GM19467 (cell line): ENCODE measurements around the gene GNE.
"Not testable (repeated sequence)": the region's sequence is repeated elsewhere in the genome, so short reads cannot be mapped to it uniquely, and the experiment has no call there.

ENCODE experiments used
- ATAC-seq: cut with Tn5 transposase; IDR thresholded peaks from one replicate; pipeline ENCODE4 v1.9.1; 2021; ENCODE audit warnings: mild to moderate bottlenecking, moderate library complexity; ENCODE audit not compliant: unreplicated experiment

The GNE gene

DNA sequence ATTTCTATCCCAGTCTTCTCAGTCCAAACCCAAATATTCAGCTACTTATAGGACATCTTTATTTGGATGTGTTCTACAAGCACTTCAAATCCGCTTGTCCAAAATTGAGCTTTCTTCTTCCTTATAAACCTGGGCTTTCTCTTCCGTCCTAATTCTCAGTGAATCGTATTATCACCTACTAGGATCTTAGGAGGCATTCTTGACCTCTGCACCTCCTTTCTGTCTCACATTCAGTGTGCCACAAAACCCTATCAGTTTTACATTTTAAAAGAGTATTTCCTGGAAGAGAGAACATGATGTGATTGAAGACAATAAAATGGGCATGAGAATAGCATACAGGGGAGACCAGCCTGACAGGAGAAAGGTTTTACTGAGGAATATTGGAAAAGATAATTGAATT is 16.8 kb upstream of the GNE start:
- no peak for ATAC-seq

DNA sequence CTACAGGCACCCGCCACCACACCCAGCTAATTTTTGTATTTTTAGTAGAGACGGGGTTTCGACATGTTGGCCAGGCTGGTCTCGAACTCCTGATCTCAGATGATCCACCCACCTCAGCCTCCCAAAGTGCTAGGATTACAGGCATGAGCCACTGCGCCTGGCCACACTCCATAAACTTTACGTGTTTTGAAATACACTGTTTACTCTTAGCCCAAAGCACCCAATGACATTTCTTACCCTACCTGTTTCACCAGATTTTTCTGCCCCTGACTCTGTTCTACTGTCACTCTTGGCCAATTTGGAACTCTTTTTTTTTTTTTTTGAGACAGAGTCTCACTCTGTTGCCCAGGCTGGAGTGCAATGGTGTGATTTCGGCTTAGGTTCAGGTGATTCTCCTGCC is 15.1 kb upstream of the GNE start:
- not testable (repeated sequence) for ATAC-seq

- ATAC-seq = no peak
These were observed 9.8 kb upstream of the GNE start for GRCh38 chr9:36268007-36268427.

GRCh38 chr9:36264896-36265295 is 6.6 kb upstream of the GNE start:
- ATAC-seq = no peak

GRCh38 chr9:36263683-36264082 is 5.4 kb upstream of the GNE start:
- ATAC-seq = no peak

GRCh38 chr9:36258996-36259533 is 817 bp upstream of the GNE start:
- ATAC-seq = no peak

DNA sequence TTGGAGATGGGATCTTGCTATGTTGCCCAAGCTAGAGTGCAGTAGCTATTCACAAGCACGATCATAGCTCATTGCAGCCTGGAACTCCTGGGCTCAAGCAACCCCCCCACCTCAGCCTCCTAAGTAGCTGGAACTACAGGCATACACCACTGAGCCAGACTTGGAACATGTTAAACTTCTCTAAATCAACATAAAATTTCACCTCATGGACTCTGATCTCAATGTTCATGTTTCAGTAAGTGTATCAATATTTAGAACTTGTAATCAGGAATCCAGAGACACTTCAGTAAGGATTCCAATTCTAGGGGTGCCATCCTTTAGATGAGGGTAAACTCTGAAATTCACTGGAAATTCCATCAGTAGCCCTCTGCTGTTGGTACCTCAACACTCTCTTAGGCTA is 6.8 kb downstream of the GNE start:
- ATAC-seq = no peak

DNA sequence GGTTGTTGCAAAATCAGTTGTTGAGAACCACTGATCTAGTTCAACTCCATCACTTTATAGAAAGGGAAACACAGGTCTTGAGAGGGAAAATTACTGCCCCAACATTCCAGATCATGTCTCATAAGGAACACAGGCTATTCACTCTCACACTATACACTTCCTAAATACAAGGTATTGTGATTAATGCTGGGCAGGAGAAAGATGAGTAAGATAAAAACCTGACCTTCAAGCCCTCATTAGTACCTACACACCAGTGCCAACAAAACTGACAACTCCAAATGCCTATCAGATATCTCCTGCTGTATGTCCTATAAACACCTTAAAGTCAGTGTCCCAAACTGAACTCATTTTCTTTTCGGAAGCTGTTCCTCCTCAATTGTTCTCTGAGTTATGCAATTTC is 8.2 kb downstream of the GNE start:
- no peak for ATAC-seq

- ATAC-seq = no peak
These were observed 9.1 kb downstream of the GNE start for GRCh38 chr9:36249189-36249588.

GRCh38 chr9:36248061-36248460 is 10.2 kb downstream of the GNE start:
- ATAC-seq = not testable (repeated sequence)

DNA sequence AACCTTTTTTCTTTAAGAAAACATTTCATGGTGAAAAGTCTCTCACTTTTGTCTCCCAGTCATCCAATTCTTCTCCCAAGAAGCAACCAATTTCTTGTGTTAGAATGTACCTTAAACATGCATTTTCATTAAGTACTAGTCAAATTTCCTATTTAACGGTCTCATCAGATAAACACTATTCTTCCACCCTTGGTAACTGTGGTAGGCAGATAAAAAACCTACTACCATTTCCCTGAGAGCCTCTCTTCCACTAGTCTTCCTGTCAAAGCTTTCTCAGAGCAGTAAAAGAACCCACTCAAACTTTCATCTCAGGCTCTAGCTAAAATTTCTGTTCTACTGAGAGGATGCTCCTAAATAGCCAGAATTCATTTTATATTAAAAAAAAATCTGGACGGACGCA is 10.9 kb downstream of the GNE start:
- ATAC-seq = no peak

- ATAC-seq = no peak
These were observed 12.3 kb downstream of the GNE start for GRCh38 chr9:36245906-36246305.

DNA sequence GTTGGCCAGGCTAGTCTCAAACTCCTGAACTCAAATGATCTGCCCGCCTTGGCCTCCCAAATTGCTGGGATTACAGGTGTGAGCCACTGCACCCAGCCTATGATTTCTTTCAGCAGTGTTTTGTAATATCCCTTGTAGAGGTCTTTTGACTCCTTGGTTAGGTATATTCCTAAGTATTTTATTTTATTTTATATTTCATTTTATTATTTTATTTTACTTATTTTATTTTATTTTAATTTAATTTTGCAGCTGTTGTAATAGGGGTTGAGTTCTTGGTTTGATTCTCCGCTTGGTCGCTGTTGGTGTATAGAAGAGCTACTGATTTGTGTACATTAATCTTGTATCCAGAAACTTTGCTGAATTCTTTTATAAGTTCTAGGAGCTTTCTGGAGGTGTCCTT is 18.6 kb downstream of the GNE start:
- ATAC-seq = not testable (repeated sequence)

GRCh38 chr9:36239205-36239604 is 19.0 kb downstream of the GNE start:
- not testable (repeated sequence) for ATAC-seq

DNA sequence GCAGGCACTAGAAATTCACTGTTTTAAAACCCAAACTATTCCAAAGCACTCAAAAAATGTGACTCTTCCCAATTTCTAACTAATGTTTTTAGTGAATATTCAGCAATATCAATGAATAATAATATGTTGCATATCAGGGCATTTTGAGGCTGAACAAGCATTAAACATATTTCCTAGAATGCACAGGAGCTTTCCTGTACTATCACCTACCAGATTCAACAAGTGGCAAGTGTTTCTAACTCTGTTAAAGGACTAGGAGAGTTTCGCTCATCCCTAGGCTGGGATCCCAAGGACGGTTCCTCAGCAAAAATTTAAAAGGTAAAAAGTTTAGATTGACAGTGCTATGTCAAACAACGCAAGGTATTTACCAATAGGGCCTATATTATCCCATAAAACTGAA is 21.0 kb downstream of the GNE start:
- ATAC-seq = no peak

GRCh38 chr9:36222449-36222848 is 35.8 kb downstream of the GNE start:
- no peak for ATAC-seq

DNA sequence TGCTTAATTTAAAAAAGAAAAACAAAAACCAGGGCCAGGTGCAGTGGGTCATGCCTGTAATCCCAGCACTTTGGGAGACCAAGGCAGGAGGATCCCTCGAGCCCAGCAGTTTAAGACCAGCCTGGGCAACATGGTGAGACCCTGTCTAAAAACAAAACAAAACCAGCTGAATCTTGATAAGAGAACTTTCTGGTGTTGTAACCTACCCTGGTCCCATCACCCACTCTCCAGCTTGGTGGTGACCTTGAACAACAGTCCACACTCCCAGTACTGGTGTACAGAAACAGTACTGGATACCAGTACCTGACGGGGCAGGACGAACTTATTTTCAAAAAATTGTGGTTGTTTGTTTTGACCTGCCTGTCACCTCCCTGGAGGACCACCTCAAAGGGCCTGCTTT is 36.6 kb downstream of the GNE start:
- ATAC-seq = no peak

DNA sequence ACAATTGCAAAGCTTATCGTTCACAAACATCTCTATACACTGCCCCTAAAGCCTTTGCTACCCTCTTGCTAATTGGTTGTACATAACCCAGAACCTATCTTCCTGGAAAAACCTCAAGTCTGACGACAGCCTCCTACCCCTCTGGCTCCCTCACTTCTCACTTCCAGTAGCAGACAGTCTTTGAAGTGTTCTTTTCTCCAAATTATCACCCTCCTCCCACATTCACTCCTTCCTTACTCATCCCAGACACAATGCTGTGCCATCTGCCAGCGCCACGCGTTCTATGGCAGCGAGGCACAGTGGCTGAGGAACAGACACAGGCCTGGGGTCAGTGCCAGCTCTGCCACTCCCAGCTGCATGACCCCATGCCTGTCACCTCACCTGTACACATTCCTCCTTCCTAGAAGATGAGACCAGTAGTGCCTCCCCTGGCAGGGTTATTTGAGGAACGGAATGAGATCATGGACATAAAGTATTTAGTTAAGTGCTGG is 39.8 kb downstream of the GNE start:
- ATAC-seq = no peak

DNA sequence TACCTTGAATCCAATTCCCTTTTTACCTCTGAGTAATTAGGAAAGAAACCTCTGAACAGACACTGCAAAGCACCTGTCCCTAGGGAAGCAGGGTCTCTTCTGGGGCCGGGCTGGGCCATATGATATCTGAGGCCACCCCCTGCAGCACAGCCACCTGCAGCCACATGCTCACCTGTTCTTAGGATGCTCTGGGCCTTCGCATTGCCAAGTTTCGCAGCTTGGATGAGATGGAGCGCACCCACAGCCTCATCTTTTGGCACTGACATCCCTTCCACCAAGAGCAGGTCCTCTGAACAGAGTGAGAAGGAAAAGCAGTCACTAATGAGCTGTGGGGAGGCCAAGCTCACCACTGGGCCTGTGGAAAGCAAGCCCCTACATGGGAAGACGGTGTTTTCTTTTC is 40.2 kb downstream of the GNE start:
- no peak for ATAC-seq

DNA sequence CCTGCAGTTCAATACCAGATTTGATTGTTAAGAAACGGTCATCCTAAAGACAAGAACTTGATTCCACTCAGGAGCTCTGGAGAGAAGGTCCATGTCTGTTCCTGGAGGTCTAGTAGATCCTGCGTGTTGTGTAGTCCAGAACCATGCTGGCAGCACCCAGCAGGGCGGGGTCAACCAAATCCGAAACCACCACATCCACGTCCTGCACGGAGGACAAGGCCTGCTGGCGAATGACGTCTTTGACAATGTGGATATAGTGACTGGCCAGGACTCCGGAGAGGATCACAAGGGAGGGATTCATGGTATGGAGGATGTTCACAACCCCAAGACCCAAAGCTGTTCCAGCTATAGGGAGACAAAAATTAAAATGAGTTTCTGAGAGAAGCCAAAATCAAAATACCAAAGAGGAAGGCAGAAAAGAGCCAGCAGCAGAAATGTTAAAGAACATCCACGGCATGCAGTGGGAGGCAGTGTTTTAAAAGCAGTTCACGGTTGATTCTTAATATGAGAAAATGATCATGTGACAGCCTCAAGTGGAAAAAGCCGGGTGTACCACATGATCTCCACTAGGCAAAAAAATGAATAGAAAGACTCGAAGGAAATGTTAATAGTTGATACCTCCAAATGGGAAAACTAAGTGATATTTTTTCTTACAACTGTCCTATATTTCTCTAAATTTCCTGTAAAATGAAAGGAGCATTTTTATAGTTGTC is 40.8 kb downstream of the GNE start:
- ATAC-seq = no peak

DNA sequence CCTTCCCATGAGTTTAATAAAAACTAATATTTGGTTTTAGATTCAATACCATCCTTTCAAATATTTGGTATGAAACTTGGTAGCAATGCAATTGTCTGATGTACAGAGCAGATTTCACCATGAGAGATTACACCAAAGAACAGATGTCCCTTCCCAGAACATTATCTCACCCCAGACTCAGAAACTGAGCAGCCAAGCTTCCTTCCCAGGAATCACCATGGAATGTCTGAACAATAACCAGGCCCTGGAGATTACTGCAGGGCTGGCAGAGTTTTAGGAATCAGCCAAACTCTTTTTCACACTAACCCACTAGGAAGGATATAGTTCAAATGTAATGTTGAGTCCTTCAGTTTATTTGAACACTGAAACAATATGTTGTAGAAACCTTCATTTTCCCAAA is 43.7 kb downstream of the GNE start:
- ATAC-seq = no peak

DNA sequence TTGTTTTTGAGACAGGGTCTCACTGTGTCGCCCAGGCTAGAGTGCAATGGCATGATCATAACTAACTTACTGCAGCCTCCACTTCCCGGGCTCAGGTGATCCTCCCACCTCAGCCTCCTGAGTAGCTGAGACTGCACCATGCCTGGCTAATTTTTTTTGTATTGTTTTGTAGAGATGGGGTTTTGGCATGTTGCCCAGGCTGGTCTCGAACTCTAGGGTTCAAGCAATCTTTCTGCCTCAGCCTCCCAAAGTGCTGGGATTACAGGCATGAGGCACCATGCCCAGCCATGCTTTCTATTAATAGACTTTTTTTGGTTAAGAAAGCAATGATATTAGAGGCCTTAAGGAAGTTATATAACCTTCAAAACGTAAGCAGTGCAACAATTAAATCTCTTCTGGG is 44.3 kb downstream of the GNE start:
- ATAC-seq = no peak

DNA sequence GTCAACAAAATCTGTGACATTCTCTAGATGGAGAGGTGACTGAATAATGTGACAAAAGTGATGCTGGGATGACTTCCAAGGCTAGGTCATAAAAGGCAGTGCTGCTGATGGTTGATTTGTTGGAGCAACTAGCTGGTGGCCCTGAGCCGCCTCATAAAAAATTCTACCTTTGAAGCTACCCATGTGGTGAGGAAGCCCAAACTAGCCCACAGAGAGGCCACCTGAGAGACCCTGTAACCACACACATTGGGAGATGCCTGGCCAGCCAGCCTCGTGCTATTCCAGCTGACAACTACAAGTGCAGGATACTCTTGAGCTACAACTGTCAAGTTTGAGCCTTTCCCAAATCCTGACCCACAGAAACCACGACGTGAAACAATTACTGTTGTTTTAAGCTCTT is 44.9 kb downstream of the GNE start:
- ATAC-seq = no peak
